SW480 (cell line): ENCODE measurements around the gene RASSF3.

ENCODE experiments used
- DNase-seq: peaks from one replicate; pipeline ENCODE4 v3.0.0-alpha.2; 2016; ENCODE audit warnings: low spot score

Gene RASSF3

DNA sequence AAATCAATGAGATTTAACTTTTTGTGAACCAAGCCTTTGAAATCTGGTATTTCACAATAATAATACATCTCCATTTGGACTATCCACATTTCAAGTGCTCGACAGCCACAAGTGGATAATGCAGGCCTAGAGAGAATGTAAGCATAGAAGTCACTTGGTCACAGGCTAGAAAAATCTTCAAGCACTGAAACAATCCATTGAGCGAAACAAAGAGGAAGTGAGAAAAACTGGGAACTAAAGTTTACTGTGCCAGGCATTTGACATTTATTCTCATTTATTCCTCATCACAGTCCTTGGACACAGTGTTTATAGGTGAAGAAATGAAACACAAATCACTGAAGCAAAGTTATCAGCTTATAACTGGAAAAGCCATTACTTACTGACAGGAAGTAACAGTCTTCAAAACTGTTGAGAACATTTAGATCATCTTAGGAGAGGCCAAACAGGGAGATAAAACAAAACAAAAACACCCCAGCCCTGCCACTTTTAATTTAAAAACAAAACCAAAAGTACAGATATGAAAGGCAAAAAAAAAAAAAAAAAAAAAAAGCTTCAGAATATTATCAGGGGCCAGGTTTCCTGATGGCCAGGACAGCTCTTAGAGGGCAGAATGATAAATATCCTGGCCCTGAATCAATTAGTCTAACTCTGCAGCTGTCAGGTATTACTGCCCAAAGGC, 119.8 kb downstream of the RASSF3 start:
- no peak for DNase-seq

DNA sequence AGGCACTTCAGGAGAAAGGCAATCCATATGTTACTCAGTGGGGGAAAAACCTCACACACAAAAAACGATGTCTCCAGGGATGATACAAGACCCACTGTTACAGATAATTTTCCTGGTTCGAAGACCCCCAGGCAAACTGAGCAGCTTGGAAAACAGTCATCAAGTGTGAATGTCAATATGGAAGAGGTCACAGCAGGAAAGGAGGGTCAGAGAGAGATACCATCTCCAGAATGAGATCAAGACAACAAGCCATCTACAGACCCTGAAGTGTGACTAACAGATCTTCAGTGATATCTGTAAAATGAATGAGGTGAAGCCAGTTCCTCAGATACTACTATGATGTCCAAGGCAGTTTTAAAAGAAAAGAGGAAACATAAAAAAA, 120.3 kb downstream of the RASSF3 start:
- no peak for DNase-seq

DNA sequence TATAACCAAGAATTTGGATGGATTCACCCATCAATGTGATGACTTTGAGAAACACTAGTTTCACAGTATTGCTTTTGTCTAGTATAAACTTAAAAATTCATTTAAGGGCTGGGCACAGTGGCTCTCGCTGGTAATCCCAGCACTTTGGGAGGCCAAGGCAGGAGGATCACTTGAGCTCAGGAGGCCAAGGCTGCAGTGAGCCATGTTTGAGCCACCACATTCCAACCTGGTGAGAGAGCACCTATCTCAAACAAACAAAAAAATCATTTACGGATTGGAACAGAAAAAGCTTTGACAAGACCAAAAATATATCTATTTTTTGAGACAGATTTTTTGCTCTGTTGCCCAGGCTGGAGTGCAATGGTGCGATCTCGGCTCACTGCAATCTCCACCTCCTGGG, 121.4 kb downstream of the RASSF3 start:
- DNase-seq, result no peak

DNA sequence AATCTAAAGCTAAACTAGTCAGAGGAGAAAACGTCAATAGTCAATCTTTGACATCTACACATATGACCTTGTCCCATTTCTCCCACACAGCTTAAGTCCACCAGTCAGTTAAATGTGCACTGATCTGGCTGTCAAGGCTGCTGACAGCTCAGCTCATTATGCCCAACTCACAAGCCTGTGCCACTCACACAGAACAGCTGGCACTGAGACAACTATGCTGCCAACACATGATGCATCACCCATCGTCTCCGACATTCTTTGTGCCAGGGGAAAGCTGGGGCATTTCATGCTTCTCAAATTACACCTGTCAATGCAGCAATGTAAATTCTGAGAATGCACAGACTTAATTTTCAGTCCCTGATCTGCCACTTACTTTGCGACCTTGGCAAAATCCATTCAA, 123.6 kb downstream of the RASSF3 start:
- peak; percentile 44 for DNase-seq

DNA sequence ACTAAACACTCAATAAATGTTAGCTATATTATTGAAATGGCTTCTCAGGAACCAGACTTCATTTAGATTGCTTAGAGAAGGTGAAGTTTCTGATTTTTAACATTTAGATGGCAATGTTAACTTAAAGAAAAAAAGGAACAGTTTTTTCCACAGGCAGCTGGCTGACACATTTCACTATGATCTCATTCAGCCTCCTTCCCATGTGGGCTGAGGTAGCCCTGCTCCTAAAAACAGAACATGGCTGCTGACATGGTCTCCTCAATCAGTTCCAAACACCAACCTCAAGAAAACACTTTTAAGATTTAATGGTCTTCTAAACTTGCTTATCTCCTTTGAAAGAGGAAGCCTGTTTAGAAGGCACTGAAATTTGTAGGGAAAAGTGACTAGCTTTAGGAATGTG, 125.1 kb downstream of the RASSF3 start:
- no peak for DNase-seq

DNA sequence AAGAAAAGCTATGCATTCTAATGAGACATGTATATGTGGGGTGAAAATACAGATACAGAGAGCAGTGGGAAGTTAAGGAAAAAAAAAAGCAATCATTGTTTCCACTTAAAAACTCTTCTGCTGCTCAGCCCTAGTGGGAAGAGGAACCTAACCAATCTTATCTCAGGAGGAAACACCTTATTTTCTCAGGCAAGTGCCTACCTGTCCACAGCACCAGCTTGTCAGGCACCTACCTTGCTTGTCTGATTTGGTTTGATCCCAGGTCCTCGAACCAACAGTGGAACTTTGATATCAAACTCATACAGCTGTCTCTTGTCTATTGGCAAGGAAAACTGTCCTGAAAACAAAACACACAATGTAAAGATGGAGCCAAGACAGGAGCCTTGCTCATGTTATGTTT, 126.5 kb downstream of the RASSF3 start:
- no peak for DNase-seq

DNA sequence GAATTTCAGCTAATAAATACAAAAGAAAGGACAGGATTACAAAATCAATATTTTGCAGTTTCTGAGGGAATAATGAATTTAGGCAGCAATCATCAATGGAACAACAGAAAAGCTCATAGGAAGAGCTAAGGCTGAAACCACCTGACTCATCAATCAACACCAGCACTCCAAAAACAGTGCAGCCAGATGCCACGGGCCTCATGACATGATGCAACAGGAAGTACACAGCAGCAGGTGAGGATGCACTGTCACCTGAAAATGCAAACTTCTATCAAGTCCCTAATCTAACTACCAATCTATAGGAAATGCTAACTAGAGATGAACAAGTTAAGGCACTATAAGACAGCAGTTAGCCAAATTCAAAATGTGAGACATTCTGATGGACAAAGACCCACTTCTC, 127.2 kb downstream of the RASSF3 start:
- DNase-seq, result peak; percentile 47

DNA sequence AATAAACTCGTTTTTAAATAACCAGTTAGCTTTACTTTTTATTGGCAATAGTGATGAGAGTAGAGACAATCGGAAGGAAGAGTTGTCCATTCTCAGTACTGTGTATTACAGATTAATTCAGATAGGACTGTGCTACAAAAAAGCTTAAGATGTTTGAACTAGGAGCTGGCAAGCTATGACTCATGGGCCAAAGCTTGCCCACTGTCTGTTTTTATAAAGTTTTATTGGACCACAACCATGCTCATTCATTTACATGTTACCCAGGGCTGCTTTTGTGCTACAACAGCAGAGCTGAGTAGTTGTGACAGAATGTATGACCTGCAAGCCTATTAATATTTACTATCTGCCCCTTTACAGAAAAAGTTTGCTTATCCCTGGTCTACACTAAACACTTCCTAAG, 129.5 kb downstream of the RASSF3 start:
- no peak for DNase-seq

DNA sequence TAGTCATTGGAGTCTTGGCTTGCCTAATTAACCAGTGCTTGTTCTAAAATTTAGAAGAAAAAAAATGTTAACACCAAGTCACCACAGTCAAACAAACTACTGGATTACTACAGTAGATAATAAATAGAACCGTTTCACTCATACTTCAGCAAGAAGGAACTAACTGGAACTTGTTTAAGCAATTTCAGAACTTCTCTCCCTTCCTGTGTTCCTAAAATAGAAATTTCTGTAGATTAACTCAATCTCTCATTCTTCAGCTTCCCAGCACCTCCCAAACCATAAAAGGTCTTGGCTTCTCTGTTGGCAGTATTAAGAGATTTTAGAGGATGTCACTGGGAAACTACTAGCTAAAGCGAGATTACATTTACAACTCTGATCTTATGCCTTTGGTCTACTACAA, 130.4 kb downstream of the RASSF3 start:
- no peak for DNase-seq

DNA sequence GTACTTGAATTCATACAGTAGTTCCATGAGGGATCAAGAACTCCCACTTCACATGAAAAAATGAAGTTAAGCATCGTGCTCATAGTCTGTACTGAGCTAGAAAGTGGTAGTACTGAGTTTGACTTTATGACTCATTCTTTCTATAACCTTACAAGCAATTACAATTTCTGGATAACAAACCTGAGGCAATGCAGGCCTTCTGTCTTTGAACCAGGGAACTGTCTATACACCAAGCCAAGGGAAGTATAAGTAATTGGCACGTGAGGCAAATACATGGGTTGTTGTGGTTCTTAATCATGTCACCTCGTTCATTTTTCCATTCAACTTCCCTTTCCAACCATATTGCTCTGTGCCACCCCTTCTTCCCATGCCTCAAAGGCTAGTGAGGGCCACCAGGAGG, 132.1 kb downstream of the RASSF3 start:
- DNase-seq, result no peak

DNA sequence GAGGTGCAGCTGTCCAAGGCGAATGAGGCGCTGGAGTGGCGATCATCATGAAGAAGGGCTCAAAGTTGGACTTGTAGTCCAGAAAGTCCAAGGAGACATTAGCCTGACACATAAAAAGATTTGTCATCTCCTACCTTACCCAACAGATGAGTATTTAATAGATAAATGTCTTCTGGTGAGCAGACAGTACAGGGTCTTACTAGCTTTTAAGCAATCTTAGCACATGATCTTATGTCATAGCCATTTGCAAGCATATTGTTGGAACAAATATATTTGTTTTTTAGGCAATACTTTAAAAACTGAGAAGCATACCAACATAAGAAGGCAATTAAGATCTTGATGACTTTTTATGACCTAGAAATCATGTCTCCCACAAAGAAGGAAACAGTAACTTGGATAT, 132.9 kb downstream of the RASSF3 start:
- no peak for DNase-seq

DNA sequence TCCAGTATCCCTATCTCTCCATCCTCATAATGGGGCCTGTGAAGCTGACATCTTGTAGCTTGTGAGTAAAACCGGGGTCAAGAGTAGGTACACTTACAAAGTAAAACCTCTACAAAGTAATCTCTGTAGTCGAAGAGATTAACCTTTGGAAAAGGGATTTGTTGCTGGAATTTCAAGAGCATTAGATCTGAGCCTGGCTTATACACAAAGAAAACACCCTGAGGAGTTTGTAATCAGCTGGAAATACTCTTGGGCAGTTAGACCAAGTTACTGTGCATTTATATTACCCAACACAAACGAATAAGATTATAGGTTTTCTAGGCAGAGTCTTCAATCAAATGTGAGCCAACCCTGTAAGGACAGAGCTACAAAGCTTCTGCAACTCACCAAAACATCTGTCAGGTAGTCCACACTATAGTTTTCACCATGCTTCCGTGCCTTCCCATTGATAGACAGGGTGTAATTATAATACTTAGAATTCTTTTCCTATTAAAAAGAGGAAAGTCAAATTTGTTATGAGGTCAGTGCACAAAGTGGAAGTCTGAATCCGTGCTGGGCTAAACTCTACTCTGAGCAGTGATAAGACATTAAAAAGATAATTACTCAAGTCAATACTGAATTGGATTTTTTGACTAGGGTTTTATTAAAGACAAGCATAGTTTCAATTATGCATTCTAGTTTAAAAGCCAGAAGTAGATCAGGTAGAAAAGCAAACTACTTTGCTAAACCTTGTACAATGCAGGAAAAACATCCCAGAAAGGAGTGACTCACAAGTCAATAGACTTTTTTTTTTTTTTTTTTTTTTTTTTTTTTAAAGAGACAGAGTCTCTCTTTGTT, 134.3 kb downstream of the RASSF3 start:
- peak; percentile 4 for DNase-seq

DNA sequence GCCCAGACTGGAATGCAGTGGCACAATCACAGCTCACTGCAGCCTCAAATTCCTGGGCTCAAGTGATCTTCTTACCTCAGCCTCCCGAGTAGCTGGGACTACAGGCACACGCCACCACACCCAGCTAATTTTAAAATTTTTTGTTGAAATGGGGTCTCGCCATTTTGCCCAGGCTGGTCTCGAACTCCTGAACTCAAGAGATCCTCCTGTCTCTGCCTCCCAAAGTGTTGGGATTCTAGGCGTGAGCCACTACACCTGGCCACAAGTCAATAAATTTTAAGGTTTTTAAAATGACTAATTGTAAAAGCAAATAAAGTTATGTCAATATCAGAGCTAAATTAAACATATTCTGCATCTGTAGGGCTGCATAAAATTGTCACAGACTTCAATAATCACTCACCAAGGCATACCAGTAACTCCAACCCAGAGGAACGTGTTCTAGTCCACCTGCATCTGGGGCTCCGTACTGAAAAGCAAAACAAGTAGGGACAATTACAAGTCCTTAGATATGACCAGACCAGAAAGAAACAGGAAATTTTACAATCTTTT, 135.0 kb downstream of the RASSF3 start:
- DNase-seq, result no peak

DNA sequence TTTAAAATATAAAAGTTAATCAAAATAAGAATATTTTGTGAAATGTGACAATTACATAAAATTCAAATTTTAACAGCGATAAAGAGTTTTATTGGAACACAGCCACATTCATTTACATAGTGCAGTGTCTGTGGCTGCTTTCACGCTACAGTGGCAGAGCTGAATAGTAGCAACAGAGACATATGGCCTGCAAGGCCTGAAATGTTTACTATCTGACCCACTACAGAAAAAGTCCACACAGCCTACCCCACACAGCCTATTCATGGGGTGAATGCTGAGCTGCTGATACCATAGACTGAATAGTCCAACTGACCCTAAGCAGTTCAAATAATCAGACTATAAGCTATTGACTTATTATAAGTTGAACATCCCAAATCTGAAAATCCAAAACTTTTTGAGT, 135.7 kb downstream of the RASSF3 start:
- no peak for DNase-seq

DNA sequence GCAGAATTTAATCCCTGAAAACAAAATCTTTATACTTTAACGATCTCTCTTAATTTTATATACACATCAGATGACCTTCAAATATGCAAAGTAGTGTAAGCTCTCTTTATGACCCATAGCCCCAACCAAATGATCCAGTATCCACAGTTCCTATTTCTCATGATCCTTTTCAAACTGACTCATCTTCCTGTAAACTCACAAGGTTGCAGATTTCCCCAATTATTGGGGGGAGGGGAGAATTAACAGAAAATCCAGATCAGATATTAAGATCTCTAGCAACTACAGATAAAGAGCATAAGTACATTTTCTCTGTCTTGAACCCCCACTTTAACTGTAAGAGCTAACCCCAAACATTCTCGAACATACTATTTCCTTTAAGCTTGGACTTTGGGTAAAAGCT, 136.4 kb downstream of the RASSF3 start:
- no peak for DNase-seq
